AG10803 (cell line): ENCODE data around the gene SUGCT.
A peak's percentile ranks its signal among the peaks of the same experiment; 100 is the strongest.
"Not testable (repeated sequence)": the region's sequence is repeated elsewhere in the genome, so short reads cannot be mapped to it uniquely, and the experiment has no call there.

Experiments
- DNase-seq: peaks from one replicate; pipeline ENCODE4 v3.0.0; 2010; ENCODE audit warnings: low read depth
- H3K4me3 ChIP-seq: 2 replicates; pipeline ENCODE4 v1.5.1; 2011; ENCODE audit warnings: mild to moderate bottlenecking, low read length, control low read depth
- CTCF ChIP-seq: conservative IDR thresholded peaks from 2 replicates; pipeline ENCODE4 v1.5.1; 2011; ENCODE audit warnings: mild to moderate bottlenecking, low read length, control low read depth, inconsistent platforms

Gene SUGCT

GRCh38 chr7:40621592-40621998 lies 486.8 kb downstream of the SUGCT start:
- DNase-seq = no peak
- no peak for TF ChIP-seq CTCF
- no peak overlapping the region for H3K4me3 ChIP-seq

- no peak for DNase-seq
- H3K4me3 ChIP-seq = no peak overlapping the region
- TF ChIP-seq CTCF = no peak
Measured at GRCh38 chr7:40622941-40623501, 488.2 kb downstream of the SUGCT start.

GRCh38 chr7:40623863-40624262 lies 489.1 kb downstream of the SUGCT start:
- TF ChIP-seq CTCF = no peak
- H3K4me3 ChIP-seq = no peak overlapping the region
- no peak for DNase-seq

GRCh38 chr7:40627361-40627760 lies 492.6 kb downstream of the SUGCT start:
- DNase-seq, H3K4me3 ChIP-seq: not testable (repeated sequence)

- no peak for TF ChIP-seq CTCF
- no peak overlapping the region for H3K4me3 ChIP-seq
- DNase-seq = no peak
Measured at GRCh38 chr7:40629891-40630290, 495.1 kb downstream of the SUGCT start.

- no peak for TF ChIP-seq CTCF
- no peak for DNase-seq
- H3K4me3 ChIP-seq = no peak overlapping the region
Measured at GRCh38 chr7:40634118-40634517, 499.3 kb downstream of the SUGCT start.

GRCh38 chr7:40638545-40639320 lies 503.9 kb downstream of the SUGCT start:
- TF ChIP-seq CTCF = no peak
- DNase-seq = peak; percentile 1
- no peak overlapping the region for H3K4me3 ChIP-seq
